Transverse colon (tissue), 4 donors: Measurements from ENCODE around the gene MDFIC. TPM values are rescaled to one million over a fixed set of nuclear protein-coding genes. Genes with fewer than 3 reads are reported as not detected.

Source experiments
- DNase-seq: peaks from one replicate; pipeline ENCODE4 v3.0.0-alpha.2; 2019
- H3K27ac ChIP-seq, 4 donors: fragments of 200-600 bp; sonication (generic); 2 replicates each; pipeline ENCODE4 v1.5.1; 2016 to 2018; ENCODE audit warnings: inconsistent platforms in 4 of 4
- H3K27me3 ChIP-seq: fragments of 200-600 bp; sonication (generic); 2 replicates; pipeline ENCODE4 v1.5.1; 2017; ENCODE audit warnings: inconsistent platforms
- H3K36me3 ChIP-seq, 4 donors: fragments of 200-600 bp; sonication (generic); 2 replicates each; pipeline ENCODE4 v1.5.1; 2017 to 2019; ENCODE audit warnings: inconsistent platforms in 4 of 4
- H3K4me1 ChIP-seq, 4 donors: fragments of 200-600 bp; sonication (generic); 2 replicates each; pipeline ENCODE4 v1.5.1; 2017 to 2020; ENCODE audit warnings: inconsistent platforms in 4 of 4
- H3K4me3 ChIP-seq, 4 donors: fragments of 200-600 bp; sonication (generic); 1 replicate in 1 of 4; 2 replicates in 3 of 4; pipeline versions ENCODE4 v1.5.1 to v1.6.1; 2017 to 2019; ENCODE audit warnings: inconsistent platforms in 4 of 4
- H3K9me3 ChIP-seq, 2 donors: fragments of 200-600 bp; sonication (generic); 2 replicates each; pipeline ENCODE4 v1.5.1; 2017 to 2019; ENCODE audit warnings: inconsistent platforms in 2 of 2
- CTCF ChIP-seq, 5 experiments: fragments of 200-600 bp in 3 of 5; fragments of 450-650 bp in 2 of 5; sonication (generic) in 3 of 5; IDR thresholded peaks; 1 replicate in 2 of 5; 2 replicates in 3 of 5; pipeline ENCODE4 v1.5.1; 2016 to 2017; ENCODE audit warnings: antibody characterized with exemption in 5 of 5, inconsistent platforms in 3 of 5, mild to moderate bottlenecking in 2 of 5, moderate library complexity in 1 of 5
- EP300 ChIP-seq: sonication (generic); formaldehyde crosslinking; IDR thresholded peaks from one replicate; pipeline ENCODE4 v1.6.1; 2017; ENCODE audit warnings: antibody characterized with exemption, low read depth
- POLR2A ChIP-seq: fragments of 450-650 bp; IDR thresholded peaks from one replicate; pipeline ENCODE4 v1.6.1; 2016; ENCODE audit warnings: antibody characterized with exemption, mild to moderate bottlenecking, moderate library complexity
- POLR2AphosphoS5 ChIP-seq, 3 donors: sonication (generic); formaldehyde crosslinking; IDR thresholded peaks; one replicate each; pipeline ENCODE4 v1.6.1; 2016; ENCODE audit warnings: antibody characterized with exemption in 3 of 3
- WGBS, 2 donors: methylation state at CpG; one replicate each; pipeline ENCODE4 v1.1.5; 2018; ENCODE audit warnings: low coverage in 1 of 2; 5-methylcytosine and 5-hydroxymethylcytosine counted together
- in situ Hi-C, 4 donors: fragments of 200-750 bp; cut with MboI; loops; one replicate each; pipeline versions ENCODE4 v1.15.0 to v1.15.1; 2017; ENCODE audit warnings: low sequenced_read_pairs in 3 of 4, low pct_ligation_motif_present in 1 of 4, low pct_unique_long_range_greater_than_20kb in 1 of 4
- intact Hi-C: fragments of 100-400 bp; cut with DNase I; formaldehyde crosslinking; loops from one replicate; pipeline ENCODE4 v1.15.1; 2023; ENCODE audit warnings: low total_unique reads
- total RNA-seq, 4 donors: library from RNA; depleted of rRNA; stranded (reverse); fragments of >200 nt; gene quantifications; one replicate each; pipeline ENCODE4 v1.1.0, GENCODE V29; 2016

MDFIC gene
- total RNA-seq, 4 donors from 2014 or later = 4.5 to 14.8 (median 9.6) TPM

- WGBS, 2 donors = 52 to 68% methylated on average over 6 of the region's 6 CpGs
- DNase-seq = no peak
- no peaks in the 10 kb centered on the region for H3K36me3 ChIP-seq
- H3K9me3 ChIP-seq = no peaks in the 10 kb centered on the region
- peak overlapping the region; percentile 3 to 57 (median 38) for H3K27ac ChIP-seq
- no peak for TF ChIP-seq POLR2AphosphoS5 (IDR thresholded peaks at IDR 0.05)
- no peak for TF ChIP-seq EP300
- TF ChIP-seq CTCF (IDR thresholded peaks at IDR 0.05) = no peak
- TF ChIP-seq POLR2A = no peak
- intact Hi-C loops = no loop called here
- H3K4me3 ChIP-seq = no peak overlapping the region
- in situ Hi-C loops = no loop called here
- no peaks in the 10 kb centered on the region for H3K27me3 ChIP-seq
- H3K4me1 ChIP-seq = peaks cover 0 to 54% (median 18%) of the 10 kb centered on the region in 4 donors
These were observed 9.1 kb downstream of the MDFIC start for GRCh38 chr7:114930829-114931655.

GRCh38 chr7:114931656-114932011 lies 9.7 kb downstream of the MDFIC start:
- Histone ChIP-seq H3K9me3 (no peaks in the 10 kb centered on the region), H3K27me3 (no peaks in the 10 kb centered on the region), H3K27ac (peak overlapping the region; percentile 3 to 57 (median 38)), H3K36me3 (no peaks in the 10 kb centered on the region), H3K4me1 (peaks cover 0 to 54% (median 20%) of the 10 kb centered on the region in 4 donors), H3K4me3 (no peak overlapping the region)
- DNase-seq = peak; percentile 32
- intact Hi-C loops (no loop called here), in situ Hi-C loops (no loop called here)
- no peak for TF ChIP-seq POLR2A
- no peak for TF ChIP-seq CTCF (IDR thresholded peaks at IDR 0.05)
- TF ChIP-seq POLR2AphosphoS5 (IDR thresholded peaks at IDR 0.05) = peak in 1 of 3 donors; percentile 8
- 65 to 66% methylated on average over 9 of the region's 9 CpGs for WGBS, 2 donors

- Histone ChIP-seq H3K9me3 (no peaks in the 10 kb centered on the region), H3K4me3 (no peak overlapping the region), H3K36me3 (no peaks in the 10 kb centered on the region), H3K27ac (peak overlapping the region; percentile 3 to 46 (median 23)), H3K4me1 (peaks cover 0 to 61% (median 20%) of the 10 kb centered on the region in 4 donors), H3K27me3 (no peaks in the 10 kb centered on the region)
- in situ Hi-C loops (no loop called here), intact Hi-C loops (no loop called here)
- DNase-seq = no peak
- WGBS, 2 donors = 68 to 72% methylated on average over 4 to 5 of the region's 5 CpGs
- no peak for TF ChIP-seq POLR2A
- no peak for TF ChIP-seq EP300
- no peak for TF ChIP-seq POLR2AphosphoS5 (IDR thresholded peaks at IDR 0.05)
These were observed 11.1 kb downstream of the MDFIC start for GRCh38 chr7:114932991-114933390.

- Histone ChIP-seq H3K4me3 (no peak overlapping the region), H3K36me3 (no peaks in the 10 kb centered on the region), H3K4me1 (peaks cover 0 to 61% (median 20%) of the 10 kb centered on the region in 4 donors), H3K27ac (peak overlapping the region in 3 of 4 donors; percentile 7 to 21 (median 7)), H3K9me3 (no peaks in the 10 kb centered on the region), H3K27me3 (no peaks in the 10 kb centered on the region)
- TF ChIP-seq POLR2A (no peak), POLR2AphosphoS5 (IDR thresholded peaks at IDR 0.05) (no peak), CTCF (IDR thresholded peaks at IDR 0.05) (no peak), EP300 (no peak)
- in situ Hi-C loops = no loop called here
- intact Hi-C loops = no loop called here
- 79 to 81% methylated on average over 5 of the region's 5 CpGs for WGBS, 2 donors
- DNase-seq = no peak
These were observed 11.8 kb downstream of the MDFIC start for GRCh38 chr7:114933658-114934057.
